Renal cortex interstitium (tissue), 11 donors: ENCODE results near the gene RHOB. TPM values are rescaled to one million over a fixed set of nuclear protein-coding genes. Genes with fewer than 3 reads are reported as not detected.
"Not testable (repeated sequence)": the region's sequence is repeated elsewhere in the genome, so short reads cannot be mapped to it uniquely, and the experiment has no call there.

ENCODE experiments used
- DNase-seq, 11 donors: peaks; one replicate each; pipeline ENCODE4 v3.0.0-alpha.2; 2013; ENCODE audit warnings: low read depth in 9 of 11, low spot score in 4 of 11; ENCODE audit errors: extremely low read depth in 1 of 11
- polyA plus RNA-seq, 3 donors: library from polyadenylated mRNA; unstranded; fragments of 120-200 nt; gene quantifications; one replicate each; pipeline ENCODE4 v1.2.1, GENCODE V29; 2013; ENCODE audit not compliant: insufficient read length in 3 of 3

The RHOB gene
- polyA plus RNA-seq, 3 donors: 82.5 to 103 (median 101) TPM

GRCh38 chr2:20480913-20481312 lies 34.0 kb downstream of the RHOB start:
- no peak for DNase-seq

DNA sequence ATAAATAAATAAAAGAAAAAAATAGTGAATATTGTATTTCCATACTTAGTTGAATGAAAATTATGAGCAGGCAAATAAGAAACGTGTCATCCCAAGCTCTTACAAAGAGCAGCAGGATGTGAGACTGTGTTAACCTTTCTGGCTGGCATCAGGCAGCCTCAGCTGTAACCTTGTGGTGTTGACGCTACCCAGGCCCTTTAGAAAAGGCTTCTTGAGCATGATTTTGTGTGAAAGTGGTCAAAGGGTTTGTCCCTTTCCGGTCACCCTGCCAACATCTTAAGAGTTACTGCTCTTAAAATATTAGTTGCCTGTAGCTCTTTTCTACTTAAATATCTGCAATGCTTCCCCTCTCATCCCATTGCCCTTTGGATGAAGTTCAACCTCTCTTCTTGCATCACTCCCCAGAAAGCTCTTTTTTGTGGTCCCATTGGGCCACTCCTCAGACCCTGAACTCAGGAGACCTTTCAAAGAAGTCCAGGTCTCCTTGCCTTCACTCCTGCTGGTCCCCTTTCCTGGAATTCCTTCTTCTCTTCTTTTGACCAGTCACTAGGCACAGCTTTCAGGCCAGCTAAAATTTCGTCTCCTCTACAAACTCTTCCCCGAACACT lies 35.0 kb downstream of the RHOB start:
- no peak for DNase-seq

GRCh38 chr2:20482725-20483124 lies 35.9 kb downstream of the RHOB start:
- no peak for DNase-seq

- no peak for DNase-seq
These were observed 36.5 kb downstream of the RHOB start for GRCh38 chr2:20483194-20483895.

GRCh38 chr2:20484034-20484617 lies 37.3 kb downstream of the RHOB start:
- DNase-seq: no peak

GRCh38 chr2:20484810-20485611 lies 38.1 kb downstream of the RHOB start:
- no peak for DNase-seq

GRCh38 chr2:20485612-20486388 lies 38.9 kb downstream of the RHOB start:
- no peak for DNase-seq

- no peak for DNase-seq
These were observed 39.7 kb downstream of the RHOB start for GRCh38 chr2:20486571-20486970.

- no peak for DNase-seq
These were observed 40.1 kb downstream of the RHOB start for GRCh38 chr2:20487030-20487391.

- DNase-seq: no peak
These were observed 40.7 kb downstream of the RHOB start for GRCh38 chr2:20487392-20488174.

DNA sequence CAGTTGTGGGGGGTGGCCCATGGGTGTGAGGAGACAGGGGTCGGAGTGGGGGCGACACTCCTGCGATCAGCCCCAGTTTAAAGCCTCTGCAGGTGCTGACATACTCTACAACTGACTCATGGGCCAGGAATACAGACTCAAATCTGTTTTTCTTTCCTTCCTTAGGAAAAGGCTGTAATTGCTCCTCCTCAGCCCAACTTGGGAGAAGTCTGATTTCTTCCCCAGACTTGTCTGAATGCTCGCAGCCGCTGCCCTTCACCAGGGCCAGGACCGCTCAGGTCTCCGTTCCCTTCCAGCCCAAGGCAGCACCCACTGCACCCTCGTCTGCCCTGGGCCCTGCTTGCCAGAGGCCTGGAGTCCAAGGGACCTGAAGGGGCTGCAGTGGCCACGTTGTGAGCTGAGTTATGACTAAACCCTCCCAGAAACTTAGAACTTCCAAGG lies 41.3 kb downstream of the RHOB start:
- no peak for DNase-seq

DNA sequence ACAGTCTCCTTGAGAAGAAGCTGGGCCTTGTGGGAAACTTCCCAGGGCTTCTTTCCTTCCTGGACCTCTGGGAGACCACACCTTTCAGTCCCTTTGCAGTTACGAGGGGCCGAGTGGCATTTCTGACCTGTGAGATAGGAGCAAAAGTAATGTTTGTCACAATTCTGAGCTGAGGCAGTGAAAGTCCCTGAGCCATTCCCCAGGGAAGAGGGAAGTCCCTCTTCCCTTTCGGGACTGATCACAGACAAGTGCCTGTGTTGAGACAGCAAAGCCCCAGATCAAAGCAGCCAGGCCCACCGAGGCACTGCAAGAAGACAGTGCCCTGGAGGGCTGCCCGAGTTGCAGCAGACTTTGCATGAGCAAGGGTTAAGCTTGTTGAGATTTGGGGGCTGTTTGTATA lies 41.9 kb downstream of the RHOB start:
- no peak for DNase-seq

- no peak for DNase-seq
These were observed 43.7 kb downstream of the RHOB start for GRCh38 chr2:20490300-20491181.

DNA sequence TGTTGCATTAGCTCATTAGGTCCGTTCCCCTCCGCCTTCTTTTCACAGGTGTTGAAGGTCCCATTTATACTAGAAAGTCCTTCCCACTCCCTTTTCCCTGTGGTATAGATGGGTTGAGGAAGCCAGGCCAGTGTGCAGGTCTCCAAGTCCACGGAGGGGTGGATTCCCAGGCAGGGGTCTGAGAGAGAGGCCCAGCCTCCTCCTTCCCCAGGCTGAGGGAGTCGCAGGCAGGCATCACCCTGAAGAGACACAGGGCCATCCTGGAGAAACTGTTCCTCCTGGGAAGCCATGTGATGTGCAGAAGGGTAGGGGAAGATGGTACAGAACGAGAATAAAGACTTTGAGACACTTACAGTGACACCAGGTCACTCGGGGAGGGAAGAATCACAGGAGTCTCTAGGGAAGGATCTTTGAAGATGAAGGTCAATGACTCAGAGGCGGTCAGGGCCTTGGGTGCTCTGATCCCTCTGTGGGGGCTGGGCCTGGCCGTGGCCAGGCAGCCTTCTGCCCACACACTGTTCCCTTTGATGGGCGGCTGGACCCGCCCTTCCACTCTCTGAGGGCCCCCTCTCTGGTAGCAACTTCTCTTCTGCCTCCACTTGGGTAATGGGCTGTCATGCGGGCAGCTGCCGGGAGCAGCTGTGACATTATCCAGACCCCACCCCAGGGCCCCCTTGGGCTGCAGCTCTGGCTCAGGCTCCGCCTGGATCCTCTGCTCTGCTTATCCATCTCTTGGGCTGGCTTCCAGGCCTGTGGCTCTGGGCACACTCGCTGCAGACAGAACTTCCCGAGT lies 45.1 kb downstream of the RHOB start:
- DNase-seq: no peak

DNA sequence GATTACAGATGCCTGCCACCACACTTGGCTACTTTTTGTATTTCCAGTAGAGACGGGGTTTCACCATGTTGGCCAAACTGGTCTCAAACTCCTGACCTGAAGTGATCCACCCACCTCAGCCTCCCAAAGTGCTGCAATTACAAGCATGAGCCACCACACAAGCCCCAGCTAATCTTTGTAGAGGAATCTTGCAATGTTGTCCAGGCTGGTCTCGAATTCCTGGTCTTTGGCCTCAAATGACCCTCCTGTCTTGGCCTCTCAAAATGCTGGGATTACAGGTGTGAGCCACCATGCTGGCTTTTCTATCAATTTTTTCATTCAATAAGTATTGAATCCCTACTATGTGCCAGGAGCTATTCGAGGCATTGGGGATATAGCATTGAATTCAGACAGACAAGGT lies 46.2 kb downstream of the RHOB start:
- DNase-seq: not testable (repeated sequence)

DNA sequence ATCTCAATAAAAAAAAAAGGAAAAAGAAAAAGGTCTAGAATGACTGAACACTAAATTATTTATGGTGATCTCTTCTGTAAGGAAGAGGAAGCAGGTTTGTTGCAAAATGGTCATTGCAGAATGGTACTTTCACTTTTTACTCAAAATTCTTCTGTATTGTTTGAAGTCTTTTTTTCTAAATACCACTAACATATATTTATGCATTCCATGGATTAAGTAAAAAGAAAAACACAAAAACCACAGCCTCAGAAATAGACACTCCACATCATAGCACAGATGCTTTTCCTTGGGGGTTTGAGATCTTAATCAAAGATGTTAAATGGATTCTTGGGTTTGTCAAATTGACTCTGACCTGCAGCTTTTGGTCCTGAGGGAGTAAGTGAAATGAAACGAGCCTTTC lies 47.4 kb downstream of the RHOB start:
- DNase-seq: no peak
